Mammary microvascular endothelial cell (primary cell): Measurements from ENCODE around the gene SLC10A1. TPM values are rescaled to one million over a fixed set of nuclear protein-coding genes. Genes with fewer than 3 reads are reported as not detected.

Experiments used
- total RNA-seq: library from RNA; depleted of rRNA; stranded (reverse); fragments of >200 nt; gene quantifications from 2 replicates; pipeline ENCODE4 v1.2.3, GENCODE V29; 2015

Gene SLC10A1
- total RNA-seq = not detected in 2 replicates

GRCh38 chr14:69796797-69797500 is at the start of gene SLC10A1:
TSS of gene SLC10A1 (minus strand) at chr14:69797241. CDS start at chr14:69797155, 86 bp downstream.

GRCh38 chr14:69766984-69767368 is 30.1 kb downstream of the SLC10A1 start, which contains the start of gene SRSF5:
TSS of gene SRSF5 (plus strand) at chr14:69767142. CDS start at chr14:69768157, 1,015 bp downstream.

Other genes starting within 250 kb of the SLC10A1 start
- gene CCDC177, start 222.4 kb downstream of the SLC10A1 start, total RNA-seq = not detected in 2 replicates
- gene SUSD6, start 185.6 kb downstream of the SLC10A1 start, total RNA-seq = 14.8 and 15.7 TPM in 2 replicates
- gene SRSF5, start 30.1 kb downstream of the SLC10A1 start, total RNA-seq = 114 and 122 TPM in 2 replicates
- 0.27 and 0.64 TPM in 2 replicates for gene SMOC1, start 82.2 kb upstream of the SLC10A1 start, total RNA-seq